Fibroblast of lung (primary cell): ENCODE results near the gene PLA2G3. TPM values are rescaled to one million over a fixed set of nuclear protein-coding genes. Genes with fewer than 3 reads are reported as not detected.

Experiments
- DNase-seq, 2 donors: peaks; one replicate each; pipeline versions ENCODE4 v3.0.0 to v3.0.0-alpha.2; 2010; ENCODE audit warnings: low read depth in 2 of 2
- H2AFZ ChIP-seq: 2 replicates; pipeline ENCODE4 v1.5.1; 2012; ENCODE audit warnings: low read length, control low read depth, inconsistent platforms
- H3K27ac ChIP-seq: 2 replicates; pipeline ENCODE4 v1.5.1; 2011; ENCODE audit warnings: low read length, control low read depth; ENCODE audit not compliant: insufficient read depth
- H3K27me3 ChIP-seq: 2 replicates; pipeline ENCODE4 v1.5.1; 2011; ENCODE audit warnings: mild to moderate bottlenecking, low read length; ENCODE audit not compliant: control insufficient read depth, insufficient read depth
- H3K36me3 ChIP-seq: 2 replicates; pipeline ENCODE4 v1.5.1; 2011; ENCODE audit warnings: low read length; ENCODE audit not compliant: control insufficient read depth, insufficient read depth
- H3K4me1 ChIP-seq: 2 replicates; pipeline ENCODE4 v1.5.1; 2011; ENCODE audit warnings: low read length; ENCODE audit not compliant: control insufficient read depth, insufficient read depth; ENCODE audit errors: extremely low read depth
- H3K4me2 ChIP-seq: 2 replicates; pipeline ENCODE4 v1.5.1; 2011; ENCODE audit warnings: low read length, control low read depth; ENCODE audit not compliant: insufficient read depth; ENCODE audit errors: extremely low read depth
- H3K4me3 ChIP-seq, 4 experiments: fragments of 200-600 bp in 1 of 4; sonication (generic) in 1 of 4; replicated peaks in 1 of 4; 2 replicates each; pipeline ENCODE4 v1.5.1; 2011 to 2016; ENCODE audit warnings: low read length in 4 of 4, low read depth in 3 of 4, mild to moderate bottlenecking in 3 of 4, control low read depth in 2 of 4, inconsistent platforms in 1 of 4, mixed read lengths in 1 of 4; ENCODE audit not compliant: insufficient read depth in 1 of 4; ENCODE audit errors: control extremely low read depth in 1 of 4
- H3K79me2 ChIP-seq: 2 replicates; pipeline ENCODE4 v1.5.1; 2012; ENCODE audit warnings: mild to moderate bottlenecking, low read length, inconsistent platforms; ENCODE audit not compliant: control insufficient read depth, insufficient read depth
- H3K9ac ChIP-seq: 2 replicates; pipeline ENCODE4 v1.5.1; 2011; ENCODE audit warnings: mild to moderate bottlenecking, low read length, control low read depth; ENCODE audit not compliant: insufficient read depth
- H3K9me3 ChIP-seq: 2 replicates; pipeline ENCODE4 v1.5.1; 2012; ENCODE audit warnings: low read depth, low read length; ENCODE audit not compliant: control insufficient read depth, insufficient read depth
- H4K20me1 ChIP-seq: 2 replicates; pipeline ENCODE4 v1.5.1; 2011; ENCODE audit warnings: low read length; ENCODE audit not compliant: control insufficient read depth, insufficient read depth; ENCODE audit errors: extremely low read depth
- CTCF ChIP-seq, 2 donors: IDR thresholded peaks in 1 of 2; conservative IDR thresholded peaks in 1 of 2; 1 replicate in 1 of 2; 2 replicates in 1 of 2; pipeline ENCODE4 v1.5.1; 2011 to 2012; ENCODE audit warnings: low read length in 2 of 2, control low read depth in 1 of 2, inconsistent platforms in 1 of 2, low read depth in 1 of 2, mild to moderate bottlenecking in 1 of 2
- EZH2 ChIP-seq: IDR thresholded peaks from 2 replicates; pipeline ENCODE4 v1.5.1; 2012; ENCODE audit warnings: low read length, control low read depth, mild to moderate bottlenecking; ENCODE audit errors: missing control alignments
- polyA plus RNA-seq, 2 donors: library from polyadenylated mRNA; depleted of rRNA in 1 of 2; stranded (reverse) in 1 of 2; unstranded in 1 of 2; fragments of >200 nt; gene quantifications; 2 replicates each; pipeline ENCODE4 v1.2.1, GENCODE V29; 2011 to 2012; ENCODE audit warnings: missing spikeins in 1 of 2
- total RNA-seq: library from RNA; depleted of rRNA; stranded (reverse); fragments of >200 nt; gene quantifications from 2 replicates; pipeline ENCODE4 v1.2.1, GENCODE V29; 2014

Gene PLA2G3
- total and polyA plus RNA-seq, 2 donors (not counting 1 experiment from before 2014, with no cell fraction given) = 0.18 to 0.33 TPM

GRCh38 chr22:31100762-31101525, 39.4 kb downstream of the PLA2G3 start:
- Histone ChIP-seq H3K36me3 (peaks cover 61% of the 10 kb centered on the region), H3K4me3 (no peak overlapping the region), H3K79me2 (peaks cover 13% of the 10 kb centered on the region), H3K4me1 (peaks cover 28% of the 10 kb centered on the region), H3K9ac (no peak overlapping the region), H3K9me3 (no peaks in the 10 kb centered on the region), H4K20me1 (no peaks in the 10 kb centered on the region), H3K27ac (no peak overlapping the region), H3K4me2 (no peak overlapping the region), H3K27me3 (no peaks in the 10 kb centered on the region), H2AFZ (no peak overlapping the region)
- TF ChIP-seq EZH2 (no peak), CTCF (conservative IDR thresholded peaks at IDR 0.05 in 1 of 2, IDR thresholded peaks at IDR 0.05 in 1 of 2; ENCODE audit: low read depth in 1 of 2, low read length in 2 of 2) (no peak)
- DNase-seq = no peak

- Histone ChIP-seq H3K79me2 (peaks cover 7% of the 10 kb centered on the region), H3K4me2 (no peak overlapping the region), H3K9ac (no peak overlapping the region), H3K27me3 (no peaks in the 10 kb centered on the region), H3K4me1 (peaks cover 21% of the 10 kb centered on the region), H3K4me3 (no peak overlapping the region), H3K36me3 (peaks cover 63% of the 10 kb centered on the region), H2AFZ (no peak overlapping the region), H4K20me1 (no peaks in the 10 kb centered on the region), H3K27ac (no peak overlapping the region), H3K9me3 (no peaks in the 10 kb centered on the region)
- no peak for DNase-seq
- TF ChIP-seq EZH2 (no peak), CTCF (conservative IDR thresholded peaks at IDR 0.05 in 1 of 2, IDR thresholded peaks at IDR 0.05 in 1 of 2; ENCODE audit: low read depth in 1 of 2, low read length in 2 of 2) (no peak)
Measured at GRCh38 chr22:31099841-31100761, 40.2 kb downstream of the PLA2G3 start.

- no peaks in the 10 kb centered on the region for H4K20me1 ChIP-seq
Measured at GRCh38 chr22:31099386-31099785, 40.9 kb downstream of the PLA2G3 start.

More at GRCh38 chr22:31099386-31099785, 40.9 kb downstream of the PLA2G3 start:
- no peak overlapping the region for H3K4me3 ChIP-seq
- H3K4me2 ChIP-seq = no peak overlapping the region
- H3K36me3 ChIP-seq = peaks cover 60% of the 10 kb centered on the region
- peak in 1 of 2 donors; percentile 48 for DNase-seq
- peaks cover 7% of the 10 kb centered on the region for H3K79me2 ChIP-seq
- TF ChIP-seq EZH2 = no peak
- TF ChIP-seq CTCF (conservative IDR thresholded peaks at IDR 0.05 in 1 of 2, IDR thresholded peaks at IDR 0.05 in 1 of 2; ENCODE audit: low read depth in 1 of 2, low read length in 2 of 2) = no peak
- H3K9ac ChIP-seq = no peak overlapping the region
- H3K4me1 ChIP-seq = peaks cover 21% of the 10 kb centered on the region
- H3K9me3 ChIP-seq = no peaks in the 10 kb centered on the region
- no peak overlapping the region for H2AFZ ChIP-seq
- H3K27ac ChIP-seq = peak overlapping the region; percentile 25
- H3K27me3 ChIP-seq = no peaks in the 10 kb centered on the region
